Fibroblast of skin of left quadriceps (primary cell): Measurements from ENCODE around the gene BTG2.
"Not testable (repeated sequence)": the region's sequence is repeated elsewhere in the genome, so short reads cannot be mapped to it uniquely, and the experiment has no call there.

Source experiments
- DNase-seq, 2 experiments: peaks; one replicate each; pipeline ENCODE4 v3.0.0-alpha.2; 2013; ENCODE audit warnings: low read depth in 2 of 2

BTG2 gene

GRCh38 chr1:203304919-203305808 lies at the start of gene BTG2:
TSS of gene BTG2 (plus strand) at chr1:203305519. CDS start at chr1:203305607, 88 bp downstream.
- peak; percentile 61 to 64 for DNase-seq

GRCh38 chr1:203256636-203257035 lies 48.7 kb upstream of the BTG2 start:
- not testable (repeated sequence) for DNase-seq

- DNase-seq, result no peak
Observed at GRCh38 chr1:203263496-203263895, 41.8 kb upstream of the BTG2 start.

GRCh38 chr1:203264052-203264501 lies 41.2 kb upstream of the BTG2 start:
- no peak for DNase-seq

GRCh38 chr1:203265541-203265940 lies 39.8 kb upstream of the BTG2 start:
- DNase-seq, result no peak

- DNase-seq, result not testable (repeated sequence)
Observed at GRCh38 chr1:203266140-203266539, 39.2 kb upstream of the BTG2 start.

GRCh38 chr1:203267347-203267846 lies 37.9 kb upstream of the BTG2 start:
- peak; percentile 76 to 81 for DNase-seq

- DNase-seq, result no peak
Observed at GRCh38 chr1:203267912-203268311, 37.4 kb upstream of the BTG2 start.

- DNase-seq, result peak in 1 of 2 experiments; percentile 45
Observed at GRCh38 chr1:203268901-203269653, 36.2 kb upstream of the BTG2 start.

- no peak for DNase-seq
Observed at GRCh38 chr1:203269654-203270020, 35.7 kb upstream of the BTG2 start.

- DNase-seq, result no peak
Observed at GRCh38 chr1:203270448-203270847, 34.9 kb upstream of the BTG2 start.

- DNase-seq, result no peak
Observed at GRCh38 chr1:203271018-203271743, 34.1 kb upstream of the BTG2 start.

GRCh38 chr1:203271962-203272632 lies 33.2 kb upstream of the BTG2 start:
- no peak for DNase-seq

- DNase-seq, result no peak
Observed at GRCh38 chr1:203272633-203273205, 32.6 kb upstream of the BTG2 start.

- DNase-seq, result peak; percentile 40 to 48
Observed at GRCh38 chr1:203273206-203273868, 32.0 kb upstream of the BTG2 start.

GRCh38 chr1:203273869-203274602 lies 31.3 kb upstream of the BTG2 start:
- no peak for DNase-seq

GRCh38 chr1:203274603-203275381 lies 30.5 kb upstream of the BTG2 start:
- DNase-seq, result no peak

GRCh38 chr1:203275656-203276272 lies 29.6 kb upstream of the BTG2 start:
- no peak for DNase-seq
